GM21723 (cell line): ENCODE results near the gene ATP5ME.

Experiments used
- ATAC-seq: cut with Tn5 transposase; IDR thresholded peaks from one replicate; pipeline ENCODE4 v1.9.1; 2021; ENCODE audit warnings: mild to moderate bottlenecking, moderate library complexity; ENCODE audit not compliant: unreplicated experiment

ATP5ME gene

GRCh38 chr4:684623-685327, 10.7 kb upstream of the ATP5ME start:
- no peak for ATAC-seq

DNA sequence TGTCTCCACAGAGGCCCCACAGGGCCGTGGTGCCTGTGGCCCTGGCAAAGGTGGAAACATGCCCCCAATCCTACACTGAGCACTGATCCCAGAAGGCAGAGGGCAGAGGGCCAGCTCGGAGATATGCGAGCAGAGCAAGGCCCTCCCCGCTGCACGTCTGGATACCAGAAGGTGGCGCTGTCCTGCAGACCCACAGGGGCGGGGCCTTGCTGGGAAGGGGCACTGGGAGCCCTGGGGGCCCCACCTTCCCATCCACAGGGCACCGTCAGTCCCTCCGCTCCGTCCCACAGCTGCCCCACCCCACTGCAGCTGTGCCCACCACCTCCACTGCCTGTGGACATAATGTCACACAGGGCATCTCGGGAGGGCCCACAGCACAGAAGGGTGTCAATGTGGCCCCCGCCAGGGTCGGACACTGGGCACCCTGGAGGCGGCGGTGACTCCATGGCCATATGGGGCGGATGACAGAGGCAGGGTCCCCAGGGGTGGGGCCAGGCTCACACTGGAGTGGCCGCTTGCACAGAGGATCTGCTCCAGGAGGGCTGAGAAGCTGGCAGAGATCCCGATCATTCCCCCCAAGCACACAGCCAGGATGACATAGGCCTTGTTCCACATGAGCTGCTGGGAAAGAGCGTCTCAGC, 10.0 kb upstream of the ATP5ME start:
- ATAC-seq, result no peak

GRCh38 chr4:683247-683897, 9.3 kb upstream of the ATP5ME start:
- no peak for ATAC-seq

DNA sequence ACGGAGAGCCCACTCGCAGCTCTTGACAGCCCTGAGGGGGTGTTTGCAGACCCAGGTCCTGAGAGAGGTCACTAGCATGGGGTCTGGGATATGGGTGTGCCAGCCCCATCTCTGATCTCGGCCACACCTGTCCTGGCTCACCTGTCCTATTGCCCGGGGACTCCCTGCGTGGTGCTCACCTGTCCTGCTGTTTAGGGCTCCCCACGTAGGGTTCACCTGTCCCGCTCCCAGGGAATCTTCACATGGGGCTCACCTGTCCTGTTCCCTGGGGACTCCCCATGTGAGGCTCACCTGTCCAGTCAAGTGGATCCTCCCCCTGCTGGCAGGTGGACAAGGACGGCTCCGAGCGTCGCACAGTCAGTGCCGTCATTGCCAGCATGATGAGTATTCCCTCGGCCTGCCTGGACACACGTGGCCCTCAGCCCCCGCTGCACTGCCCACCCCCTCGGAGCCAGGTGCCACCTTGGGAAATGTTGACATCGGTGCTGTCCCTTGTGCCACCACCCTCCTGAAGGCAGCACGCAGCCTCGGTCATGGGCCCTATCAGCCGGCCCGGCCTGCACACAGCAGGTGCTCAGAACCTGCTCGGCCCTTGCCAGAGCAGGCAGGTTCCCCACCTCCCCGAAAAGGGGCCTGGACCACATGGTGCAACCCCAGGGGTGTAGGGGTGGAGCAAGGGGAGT, 8.6 kb upstream of the ATP5ME start:
- ATAC-seq, result no peak

DNA sequence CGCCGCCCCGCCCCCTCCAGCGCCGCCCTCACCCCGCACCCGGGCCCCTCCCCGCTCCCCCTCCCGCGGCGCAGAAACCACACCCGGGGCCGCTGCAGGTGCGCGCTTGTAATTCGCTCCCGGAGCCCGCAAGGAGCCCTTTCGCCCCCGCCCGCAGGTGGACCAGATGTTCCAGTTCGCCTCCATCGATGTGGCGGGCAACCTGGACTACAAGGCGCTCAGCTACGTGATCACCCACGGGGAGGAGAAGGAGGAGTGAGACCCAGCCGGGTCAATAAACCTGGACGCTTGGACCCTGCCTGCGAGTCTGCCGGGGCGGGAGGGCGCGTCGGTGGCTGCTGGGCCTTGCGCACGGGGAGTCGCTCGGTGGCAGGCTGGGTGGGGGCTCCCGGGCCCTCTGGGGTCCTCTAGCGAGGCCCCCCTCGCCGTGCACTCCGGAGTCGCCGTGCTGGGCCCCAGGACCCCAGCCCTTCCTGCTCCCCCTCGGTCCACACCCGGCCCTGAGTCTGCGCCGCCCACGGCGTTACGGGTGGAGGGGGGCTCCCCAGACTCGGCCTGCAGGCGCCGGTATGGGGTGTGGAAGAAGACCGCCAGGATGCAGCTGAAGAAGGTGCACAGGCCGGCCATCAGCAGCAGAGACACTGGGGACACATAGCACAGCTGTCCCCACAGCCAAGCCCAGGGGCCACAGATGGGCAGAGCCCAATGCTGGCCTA, 7.8 kb upstream of the ATP5ME start:
- ATAC-seq, result no peak

DNA sequence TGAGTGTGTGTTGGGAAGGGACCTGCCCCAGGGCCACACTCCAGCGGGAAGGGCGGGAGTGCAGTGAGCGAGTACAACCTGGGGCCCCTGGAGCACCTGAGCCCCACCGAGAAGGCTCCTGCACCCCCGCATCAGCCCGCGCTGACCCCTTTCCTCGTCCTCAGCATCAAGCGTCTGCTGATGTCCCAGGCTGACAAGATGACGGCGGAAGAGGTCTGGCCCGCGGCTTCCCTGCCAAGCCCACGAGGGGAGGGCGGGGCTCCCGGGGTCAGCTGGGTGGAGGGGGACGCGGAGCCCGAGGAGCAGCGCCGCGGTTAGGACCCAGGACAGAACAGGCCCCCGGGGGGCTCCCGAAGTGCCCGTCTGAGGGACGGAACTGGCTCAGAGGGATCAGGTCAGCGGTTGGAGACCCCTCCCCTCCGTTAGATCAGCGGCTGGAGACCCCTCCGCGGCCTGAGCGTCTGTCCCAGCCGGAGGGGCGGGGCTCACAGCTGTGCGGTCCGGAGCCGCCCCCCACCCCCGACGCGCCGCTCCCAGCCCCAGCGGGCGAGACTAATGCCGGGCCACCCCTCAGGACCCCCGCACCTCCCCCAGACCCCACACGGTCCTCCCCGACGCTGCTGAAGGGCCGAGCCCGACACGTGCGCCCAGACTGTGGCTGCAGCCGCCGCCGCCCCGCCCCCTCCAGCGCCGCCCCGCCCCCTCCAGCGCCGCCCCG, 7.0 kb upstream of the ATP5ME start:
- peak; percentile 23 for ATAC-seq

GRCh38 chr4:680551-680927, 6.5 kb upstream of the ATP5ME start:
- ATAC-seq, result no peak

- no peak for ATAC-seq
Observed at GRCh38 chr4:680091-680490, 6.0 kb upstream of the ATP5ME start.

GRCh38 chr4:679629-680028, 5.6 kb upstream of the ATP5ME start:
- ATAC-seq, result no peak

- no peak for ATAC-seq
Observed at GRCh38 chr4:679104-679481, 5.0 kb upstream of the ATP5ME start.

DNA sequence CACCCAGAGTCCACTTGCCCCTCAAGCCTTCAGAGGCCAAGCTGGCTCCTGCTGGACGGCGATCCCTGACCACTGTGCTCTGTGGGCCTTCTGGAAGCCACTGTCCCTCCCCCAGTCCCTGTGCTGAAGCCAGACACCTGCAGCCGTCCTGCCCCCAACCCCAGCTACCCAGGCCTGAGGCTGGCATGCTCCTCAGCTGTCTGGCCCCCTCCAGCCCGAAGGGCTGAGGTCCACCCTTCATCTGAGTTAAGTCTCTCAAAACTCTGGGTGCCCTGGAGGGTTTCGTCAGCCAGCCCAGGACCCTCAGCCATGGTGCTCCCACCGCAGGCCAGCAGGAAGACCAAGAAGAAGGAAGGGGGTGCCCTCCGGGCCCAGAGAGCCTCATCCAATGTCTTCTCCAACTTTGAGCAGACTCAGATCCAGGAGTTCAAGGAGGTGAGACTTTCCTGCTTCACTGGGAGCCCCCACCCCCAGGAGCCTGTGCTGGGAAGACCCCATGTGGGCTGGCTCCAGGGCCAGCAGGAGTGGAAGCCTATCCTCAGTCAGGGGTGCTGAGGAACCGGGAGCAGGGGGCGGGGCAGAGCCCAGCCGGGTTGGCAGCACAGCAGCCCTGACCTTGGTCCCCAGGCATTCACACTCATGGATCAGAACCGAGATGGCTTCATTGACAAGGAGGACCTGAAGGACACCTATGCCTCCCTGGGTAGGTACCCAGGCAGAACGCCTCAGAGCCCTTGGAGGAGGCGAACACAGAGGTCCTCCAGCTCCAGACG, 4.4 kb upstream of the ATP5ME start:
- ATAC-seq, result no peak

GRCh38 chr4:677431-678293, 3.6 kb upstream of the ATP5ME start:
- ATAC-seq, result no peak

DNA sequence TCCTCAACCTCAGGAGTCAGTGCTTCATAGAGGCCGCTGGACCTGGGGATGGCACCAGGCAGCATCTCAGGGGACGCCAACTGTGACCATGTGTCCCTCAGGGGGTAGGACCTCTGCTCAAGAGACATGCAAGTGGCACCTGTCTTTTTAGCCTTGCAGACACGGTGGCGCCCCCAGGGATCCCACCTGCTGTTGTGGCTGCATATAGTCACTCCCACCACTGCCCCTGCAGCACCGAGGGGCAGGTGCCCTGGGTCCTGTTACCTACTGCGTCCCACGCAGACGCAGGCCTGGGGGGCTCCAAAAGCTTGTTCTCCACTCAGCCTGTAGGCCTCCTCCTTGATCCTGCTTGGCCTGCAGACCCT, 2.8 kb upstream of the ATP5ME start:
- no peak for ATAC-seq

GRCh38 chr4:675980-676870, 2.1 kb upstream of the ATP5ME start:
- ATAC-seq, result peak; percentile 33

GRCh38 chr4:675036-675882, 1.2 kb upstream of the ATP5ME start:
- peak; percentile 4 for ATAC-seq

GRCh38 chr4:673349-674091, 556 bp downstream of the ATP5ME start:
- no peak for ATAC-seq
